ENCODE measurements around the gene PPP4R4. TPM values are rescaled to one million over a fixed set of nuclear protein-coding genes. Genes with fewer than 3 reads are reported as not detected.

The PPP4R4 gene
- total RNA-seq, 4 donors from 2014 or later = 0.24 to 4.4 (median 1.3) TPM

- DNase-seq (ENCODE audit: low spot score in 2 of 2) = no peak
- Histone ChIP-seq H3K36me3 (no peaks in the 10 kb centered on the region), H3K4me3 (no peak overlapping the region), H3K4me1 (no peaks in the 10 kb centered on the region), H3K9me3 (no peaks in the 10 kb centered on the region), H3K27ac (no peak overlapping the region), H3K27me3 (no peaks in the 10 kb centered on the region)
- TF ChIP-seq EP300 (IDR thresholded peaks at IDR 0.05) = no peak
- TF ChIP-seq POLR2AphosphoS5 (IDR thresholded peaks at IDR 0.05) = no peak
- TF ChIP-seq POLR2A (IDR thresholded peaks at IDR 0.05) = no peak
- TF ChIP-seq, protein P1, sequence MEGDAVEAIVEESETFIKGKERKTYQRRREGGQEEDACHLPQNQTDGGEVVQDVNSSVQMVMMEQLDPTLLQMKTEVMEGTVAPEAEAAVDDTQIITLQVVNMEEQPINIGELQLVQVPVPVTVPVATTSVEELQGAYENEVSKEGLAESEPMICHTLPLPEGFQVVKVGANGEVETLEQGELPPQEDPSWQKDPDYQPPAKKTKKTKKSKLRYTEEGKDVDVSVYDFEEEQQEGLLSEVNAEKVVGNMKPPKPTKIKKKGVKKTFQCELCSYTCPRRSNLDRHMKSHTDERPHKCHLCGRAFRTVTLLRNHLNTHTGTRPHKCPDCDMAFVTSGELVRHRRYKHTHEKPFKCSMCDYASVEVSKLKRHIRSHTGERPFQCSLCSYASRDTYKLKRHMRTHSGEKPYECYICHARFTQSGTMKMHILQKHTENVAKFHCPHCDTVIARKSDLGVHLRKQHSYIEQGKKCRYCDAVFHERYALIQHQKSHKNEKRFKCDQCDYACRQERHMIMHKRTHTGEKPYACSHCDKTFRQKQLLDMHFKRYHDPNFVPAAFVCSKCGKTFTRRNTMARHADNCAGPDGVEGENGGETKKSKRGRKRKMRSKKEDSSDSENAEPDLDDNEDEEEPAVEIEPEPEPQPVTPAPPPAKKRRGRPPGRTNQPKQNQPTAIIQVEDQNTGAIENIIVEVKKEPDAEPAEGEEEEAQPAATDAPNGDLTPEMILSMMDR (IDR thresholded peaks at IDR 0.05) = no peak
- 78% methylated on average over 2 of the region's 2 CpGs for WGBS
These were observed 49.9 kb downstream of the PPP4R4 start for GRCh38 chr14:94224040-94224439.

DNA sequence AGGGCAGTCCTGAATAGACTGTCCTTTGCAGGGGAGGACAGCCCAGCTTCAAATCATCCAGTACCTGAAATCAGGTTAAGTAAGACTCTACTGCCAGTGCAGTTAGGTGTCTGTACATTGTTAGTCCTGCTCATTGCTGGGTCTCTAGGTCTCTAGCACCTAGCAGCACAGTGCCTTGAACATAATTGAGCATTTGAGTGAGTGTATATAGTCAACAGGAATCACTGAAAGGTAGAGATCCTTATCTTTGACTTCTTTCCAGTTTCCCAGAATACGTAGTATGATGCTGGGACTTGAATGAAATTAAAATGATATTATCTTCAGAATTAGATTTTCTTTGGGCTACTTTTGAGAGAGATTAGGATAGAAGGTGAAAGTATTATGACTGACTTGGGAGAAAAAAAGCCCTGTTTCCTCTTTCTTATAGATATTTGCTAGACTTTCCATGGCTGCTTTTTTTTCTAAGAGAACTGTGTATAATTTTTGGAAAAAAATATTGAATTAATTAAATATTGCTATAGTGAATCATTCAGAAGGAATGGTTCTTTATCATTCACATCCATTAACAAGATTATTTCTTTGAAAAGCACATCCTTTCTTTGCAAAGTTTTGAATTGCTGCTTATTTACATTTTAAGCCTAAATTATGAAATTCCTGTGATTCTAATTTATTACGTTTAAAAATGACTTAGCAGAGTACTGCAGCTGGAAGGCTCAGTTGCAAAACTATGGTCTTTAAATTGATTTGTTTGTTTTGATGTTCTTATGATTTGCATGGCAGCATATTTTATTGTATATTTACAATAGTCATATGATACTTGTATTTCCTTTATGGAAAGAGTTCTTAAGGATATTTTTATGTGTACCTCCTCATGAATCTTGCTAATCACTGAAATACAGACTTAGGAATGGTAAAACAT is 51.6 kb downstream of the PPP4R4 start:
- TF ChIP-seq POLR2A (IDR thresholded peaks at IDR 0.05) (no peak), EP300 (IDR thresholded peaks at IDR 0.05) (no peak), POLR2AphosphoS5 (IDR thresholded peaks at IDR 0.05) (no peak)
- TF ChIP-seq, protein P1 (IDR thresholded peaks at IDR 0.05) = no peak
- WGBS = 47% methylated on average over 2 of the region's 2 CpGs
- DNase-seq (ENCODE audit: low spot score in 2 of 2) = no peak
- Histone ChIP-seq H3K4me1 (no peaks in the 10 kb centered on the region), H3K4me3 (no peak overlapping the region), H3K36me3 (no peaks in the 10 kb centered on the region), H3K9me3 (no peaks in the 10 kb centered on the region), H3K27me3 (no peaks in the 10 kb centered on the region), H3K27ac (no peak overlapping the region)

DNA sequence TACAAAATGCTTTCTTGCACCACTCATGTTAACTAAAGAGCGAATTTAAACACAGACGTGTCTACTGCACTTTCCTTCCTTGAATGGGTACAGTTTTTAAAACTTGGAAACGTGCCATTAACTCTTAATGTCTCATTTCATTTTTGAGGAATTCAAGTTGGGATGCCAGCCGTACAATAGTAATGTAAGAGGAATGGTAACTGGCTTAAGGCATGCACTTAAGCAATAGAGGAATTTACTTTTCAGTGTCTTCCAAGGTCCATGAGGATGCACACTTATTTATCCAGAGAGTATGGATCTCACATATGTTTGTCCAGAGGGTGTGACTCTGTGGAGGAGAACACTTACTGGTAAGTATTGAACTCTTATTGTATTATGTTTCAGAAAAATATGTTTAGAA is 52.9 kb downstream of the PPP4R4 start:
- Histone ChIP-seq H3K36me3 (no peaks in the 10 kb centered on the region), H3K27me3 (no peaks in the 10 kb centered on the region), H3K9me3 (no peaks in the 10 kb centered on the region), H3K27ac (no peak overlapping the region), H3K4me3 (no peak overlapping the region), H3K4me1 (no peaks in the 10 kb centered on the region)
- no peak for DNase-seq (ENCODE audit: low spot score in 2 of 2)
- TF ChIP-seq, protein P1 (IDR thresholded peaks at IDR 0.05) = no peak
- TF ChIP-seq POLR2A (IDR thresholded peaks at IDR 0.05) (no peak), EP300 (IDR thresholded peaks at IDR 0.05) (no peak), POLR2AphosphoS5 (IDR thresholded peaks at IDR 0.05) (no peak)
- WGBS = 50% methylated on average over 4 of the region's 4 CpGs

DNA sequence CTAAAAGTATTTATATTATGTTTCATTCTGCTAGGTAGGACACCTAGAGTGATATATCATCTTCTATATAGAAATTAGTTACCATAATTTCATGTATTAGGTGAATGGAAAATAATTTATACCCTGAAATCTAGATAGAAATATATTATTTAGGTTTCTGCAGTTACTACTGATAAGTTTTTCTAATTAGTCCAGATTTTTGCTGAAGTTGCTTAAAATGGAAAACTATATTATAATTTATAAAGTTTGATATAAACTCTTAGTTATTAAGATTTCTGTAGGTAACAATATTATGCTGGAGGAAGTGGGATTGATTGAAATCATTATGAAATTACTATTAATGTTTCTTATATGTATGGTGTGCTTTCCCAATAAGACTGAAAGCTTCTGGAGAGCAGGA is 62.9 kb downstream of the PPP4R4 start:
- TF ChIP-seq POLR2AphosphoS5 (IDR thresholded peaks at IDR 0.05) = no peak
- no peak for TF ChIP-seq POLR2A (IDR thresholded peaks at IDR 0.05)
- TF ChIP-seq, protein P1 (IDR thresholded peaks at IDR 0.05) = no peak
- TF ChIP-seq EP300 (IDR thresholded peaks at IDR 0.05) = no peak
- H3K4me3 ChIP-seq = no peak overlapping the region
- H3K4me1 ChIP-seq = no peaks in the 10 kb centered on the region
- H3K9me3 ChIP-seq = no peaks in the 10 kb centered on the region
- no peak overlapping the region for H3K27ac ChIP-seq
- no peaks in the 10 kb centered on the region for H3K36me3 ChIP-seq
- DNase-seq (ENCODE audit: low spot score in 2 of 2) = no peak
- no peaks in the 10 kb centered on the region for H3K27me3 ChIP-seq

- Histone ChIP-seq H3K4me3 (no peak overlapping the region), H3K27me3 (no peaks in the 10 kb centered on the region), H3K27ac (no peak overlapping the region), H3K4me1 (no peaks in the 10 kb centered on the region), H3K36me3 (no peaks in the 10 kb centered on the region), H3K9me3 (no peaks in the 10 kb centered on the region)
- WGBS = 77% methylated on average over 4 of the region's 4 CpGs
- TF ChIP-seq, protein P1 (IDR thresholded peaks at IDR 0.05) = no peak
- no peak for TF ChIP-seq EP300 (IDR thresholded peaks at IDR 0.05)
- TF ChIP-seq POLR2AphosphoS5 (IDR thresholded peaks at IDR 0.05) = no peak
- no peak for TF ChIP-seq POLR2A (IDR thresholded peaks at IDR 0.05)
- DNase-seq (ENCODE audit: low spot score in 2 of 2) = no peak
These were observed 63.9 kb downstream of the PPP4R4 start for GRCh38 chr14:94237983-94238382.
